IPS-20b (cell line): ENCODE data around the gene DIAPH1.
A peak's percentile ranks its signal among the peaks of the same experiment; 100 is the strongest.

ENCODE experiments used
- H3K27ac ChIP-seq: one replicate; pipeline ENCODE4 v1.5.1; 2013; ENCODE audit warnings: low read length
- H3K27me3 ChIP-seq: 2 replicates; pipeline ENCODE4 v1.6.1; 2013; ENCODE audit warnings: mild to moderate bottlenecking, low read length, inconsistent platforms; ENCODE audit not compliant: insufficient read depth
- H3K36me3 ChIP-seq: 2 replicates; pipeline ENCODE4 v1.6.1; 2013; ENCODE audit warnings: low read depth, mild to moderate bottlenecking, inconsistent platforms, low read length, moderate library complexity; ENCODE audit not compliant: insufficient read depth
- H3K4me1 ChIP-seq: 2 replicates; pipeline ENCODE4 v1.6.1; 2013; ENCODE audit warnings: mild to moderate bottlenecking, control low read depth, inconsistent platforms, low read length, moderate library complexity; ENCODE audit not compliant: insufficient read depth
- H3K4me3 ChIP-seq: 2 replicates; pipeline ENCODE4 v1.5.1; 2013; ENCODE audit warnings: mild to moderate bottlenecking, low read length, inconsistent platforms
- H3K9ac ChIP-seq: 2 replicates; pipeline ENCODE4 v1.6.1; 2013; ENCODE audit warnings: low read depth, mild to moderate bottlenecking, inconsistent platforms, low read length, moderate library complexity
- H3K9me3 ChIP-seq: 2 replicates; pipeline ENCODE4 v1.6.1; 2013; ENCODE audit warnings: mild to moderate bottlenecking, low read depth, low read length, inconsistent platforms; ENCODE audit not compliant: insufficient read depth

The DIAPH1 gene

GRCh38 chr5:141507387-141508091 is 111.3 kb downstream of the DIAPH1 start:
- Histone ChIP-seq H3K27me3 (no peaks in the 10 kb centered on the region), H3K4me1 (peaks cover 14% of the 10 kb centered on the region; the same call in 1 of the 2 replicates), H3K9ac (peak overlapping the region; percentile 49; the same call in 1 of the 2 replicates), H3K36me3 (peaks cover 13% of the 10 kb centered on the region; the same call in 1 of the 2 replicates), H3K9me3 (no peaks in the 10 kb centered on the region), H3K4me3 (no peak overlapping the region), H3K27ac (peak overlapping the region; percentile 17)

DNA sequence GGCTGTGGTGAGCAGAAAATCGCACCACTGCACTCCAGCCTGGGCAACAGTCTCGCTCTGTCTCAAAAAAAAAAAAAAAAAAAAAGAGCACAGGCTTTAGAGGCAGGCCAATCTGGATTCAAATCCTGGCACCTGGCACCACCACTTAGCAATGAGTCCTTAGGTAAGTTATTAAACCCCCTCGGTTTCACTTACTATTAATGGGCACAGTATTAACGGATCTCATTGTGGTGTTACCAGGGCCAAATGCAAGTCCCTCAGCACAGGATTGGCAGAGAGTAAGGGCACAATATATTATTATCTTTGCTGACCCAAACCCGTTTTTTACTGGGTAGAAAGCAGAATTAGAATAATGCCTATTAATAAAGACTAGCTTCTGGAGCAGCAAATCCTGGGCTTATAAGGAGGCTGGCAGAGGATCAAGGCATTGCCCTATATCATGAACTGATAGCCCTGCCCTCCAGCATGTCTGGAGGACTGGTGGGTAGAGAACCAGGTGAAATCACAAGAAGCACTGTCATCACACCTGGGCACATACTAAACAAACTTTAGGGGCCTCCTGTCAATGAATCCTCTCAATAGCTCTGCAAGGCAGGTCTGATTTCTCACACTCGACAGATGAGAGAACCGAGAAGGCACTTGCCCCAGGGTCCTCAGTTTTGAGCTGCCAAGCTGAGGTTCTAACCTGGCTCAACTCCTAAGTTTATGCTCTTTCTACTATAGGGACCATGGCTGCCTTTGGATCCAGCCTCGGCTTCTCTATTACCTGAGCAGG is 112.2 kb downstream of the DIAPH1 start:
- H3K9ac ChIP-seq, result no peak overlapping the region
- H3K27ac ChIP-seq, result no peak overlapping the region
- H3K4me3 ChIP-seq, result no peak overlapping the region
- H3K27me3 ChIP-seq, result no peaks in the 10 kb centered on the region
- no peaks in the 10 kb centered on the region for H3K9me3 ChIP-seq
- H3K4me1 ChIP-seq, result peaks cover 14% of the 10 kb centered on the region; the same call in 1 of the 2 replicates
- peaks cover 7% of the 10 kb centered on the region; the same call in 1 of the 2 replicates for H3K36me3 ChIP-seq

GRCh38 chr5:141504216-141504615 is 114.6 kb downstream of the DIAPH1 start:
- H3K9ac ChIP-seq, result no peak overlapping the region
- H3K27me3 ChIP-seq, result no peaks in the 10 kb centered on the region
- no peaks in the 10 kb centered on the region for H3K9me3 ChIP-seq
- no peak overlapping the region for H3K4me3 ChIP-seq
- H3K27ac ChIP-seq, result no peak overlapping the region
- H3K4me1 ChIP-seq, result peaks cover 11% of the 10 kb centered on the region; the same call in 1 of the 2 replicates
- no peaks in the 10 kb centered on the region for H3K36me3 ChIP-seq

DNA sequence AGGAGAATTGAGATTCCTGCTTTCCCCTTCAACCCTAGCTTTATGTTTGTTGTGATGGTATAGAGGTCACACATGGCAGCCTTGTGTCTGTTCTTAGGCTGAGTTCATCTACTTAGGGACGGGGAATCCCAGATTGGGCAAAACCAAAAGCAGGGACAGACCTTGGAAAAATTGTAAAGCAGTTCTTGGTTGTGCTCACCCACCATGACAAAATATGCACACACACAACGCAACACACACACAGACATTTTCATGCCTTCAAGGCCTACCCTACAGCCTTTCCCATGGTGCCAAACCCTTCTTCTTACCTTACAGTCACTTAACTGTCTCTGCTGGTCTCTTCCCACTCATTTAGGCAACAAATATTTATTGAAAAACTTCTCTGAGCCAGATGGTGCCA is 115.1 kb downstream of the DIAPH1 start:
- Histone ChIP-seq H3K4me3 (no peak overlapping the region), H3K27ac (no peak overlapping the region), H3K36me3 (no peaks in the 10 kb centered on the region), H3K4me1 (peaks cover 8% of the 10 kb centered on the region; the same call in 1 of the 2 replicates), H3K27me3 (no peaks in the 10 kb centered on the region), H3K9me3 (no peaks in the 10 kb centered on the region), H3K9ac (no peak overlapping the region)

DNA sequence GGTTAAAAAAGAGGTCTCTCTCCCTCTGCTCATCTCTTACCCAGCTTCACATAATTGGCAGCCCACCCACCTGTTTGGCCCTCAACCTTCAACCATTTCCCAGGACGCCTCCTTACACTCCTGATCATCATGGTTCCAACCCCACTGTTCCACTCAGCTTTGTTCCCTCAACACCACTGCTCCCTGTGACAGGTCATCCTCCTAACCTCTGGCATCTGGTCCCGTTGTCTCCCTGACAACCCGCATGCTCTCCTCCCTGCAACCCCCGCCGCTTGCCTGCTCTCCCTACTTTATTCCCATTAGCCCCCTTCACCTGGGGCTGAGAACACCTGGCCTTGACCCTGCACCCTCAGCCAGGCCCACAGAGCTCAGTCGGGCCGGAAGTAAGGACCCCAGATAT is 117.0 kb downstream of the DIAPH1 start:
- H3K9ac ChIP-seq, result no peak overlapping the region
- H3K4me3 ChIP-seq, result no peak overlapping the region
- H3K9me3 ChIP-seq, result no peaks in the 10 kb centered on the region
- H3K27ac ChIP-seq, result no peak overlapping the region
- no peaks in the 10 kb centered on the region for H3K27me3 ChIP-seq
- H3K4me1 ChIP-seq, result no peaks in the 10 kb centered on the region
- H3K36me3 ChIP-seq, result no peaks in the 10 kb centered on the region

DNA sequence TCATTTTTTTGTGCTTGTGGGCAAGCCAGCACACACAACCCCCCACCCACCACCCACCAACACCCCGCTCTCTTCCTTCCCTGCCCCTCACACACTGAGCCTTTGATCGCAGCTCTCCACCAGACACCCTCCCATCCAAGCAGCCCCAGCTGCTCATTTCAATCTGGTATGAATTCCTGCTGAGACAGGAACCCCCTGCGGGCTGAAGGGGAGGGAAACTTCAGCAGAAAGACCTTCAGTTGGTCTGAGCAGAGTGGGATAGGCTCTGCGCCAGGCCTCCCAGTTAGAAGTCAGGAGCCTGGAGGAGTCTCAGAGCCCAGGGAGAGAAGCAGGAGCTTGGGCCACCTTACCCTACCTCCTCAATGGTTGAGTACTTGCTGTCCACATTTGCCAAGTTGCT is 122.8 kb downstream of the DIAPH1 start:
- Histone ChIP-seq H3K36me3 (no peaks in the 10 kb centered on the region; the same call in 1 of the 2 replicates), H3K27ac (no peak overlapping the region), H3K9me3 (no peaks in the 10 kb centered on the region), H3K27me3 (no peaks in the 10 kb centered on the region), H3K4me1 (peaks cover 27% of the 10 kb centered on the region), H3K4me3 (peak overlapping the region; percentile 41), H3K9ac (peak overlapping the region; percentile 28; the same call in 1 of the 2 replicates)

DNA sequence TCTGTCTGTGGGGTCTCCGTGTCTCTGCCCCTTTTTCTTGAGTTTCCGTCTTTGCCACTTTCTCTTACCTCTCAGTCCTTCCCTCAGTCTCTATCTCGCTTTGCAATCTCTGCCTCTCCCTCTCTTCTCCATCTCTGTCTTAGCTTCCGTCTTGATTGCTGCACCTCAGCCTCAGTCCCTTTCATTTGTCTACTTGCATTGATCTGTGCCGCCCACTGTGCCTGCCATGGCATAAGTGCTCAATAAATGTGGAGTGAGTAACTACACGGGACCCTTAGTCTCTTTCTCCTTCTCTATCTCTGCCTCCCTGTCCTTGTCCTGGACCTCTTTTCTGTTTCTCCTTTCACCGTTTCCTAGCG is 123.4 kb downstream of the DIAPH1 start:
- Histone ChIP-seq H3K4me1 (peaks cover 27% of the 10 kb centered on the region), H3K27me3 (no peaks in the 10 kb centered on the region), H3K36me3 (no peaks in the 10 kb centered on the region; the same call in 1 of the 2 replicates), H3K27ac (no peak overlapping the region), H3K4me3 (peak overlapping the region; percentile 41), H3K9me3 (no peaks in the 10 kb centered on the region), H3K9ac (peak overlapping the region; percentile 28; the same call in 1 of the 2 replicates)

DNA sequence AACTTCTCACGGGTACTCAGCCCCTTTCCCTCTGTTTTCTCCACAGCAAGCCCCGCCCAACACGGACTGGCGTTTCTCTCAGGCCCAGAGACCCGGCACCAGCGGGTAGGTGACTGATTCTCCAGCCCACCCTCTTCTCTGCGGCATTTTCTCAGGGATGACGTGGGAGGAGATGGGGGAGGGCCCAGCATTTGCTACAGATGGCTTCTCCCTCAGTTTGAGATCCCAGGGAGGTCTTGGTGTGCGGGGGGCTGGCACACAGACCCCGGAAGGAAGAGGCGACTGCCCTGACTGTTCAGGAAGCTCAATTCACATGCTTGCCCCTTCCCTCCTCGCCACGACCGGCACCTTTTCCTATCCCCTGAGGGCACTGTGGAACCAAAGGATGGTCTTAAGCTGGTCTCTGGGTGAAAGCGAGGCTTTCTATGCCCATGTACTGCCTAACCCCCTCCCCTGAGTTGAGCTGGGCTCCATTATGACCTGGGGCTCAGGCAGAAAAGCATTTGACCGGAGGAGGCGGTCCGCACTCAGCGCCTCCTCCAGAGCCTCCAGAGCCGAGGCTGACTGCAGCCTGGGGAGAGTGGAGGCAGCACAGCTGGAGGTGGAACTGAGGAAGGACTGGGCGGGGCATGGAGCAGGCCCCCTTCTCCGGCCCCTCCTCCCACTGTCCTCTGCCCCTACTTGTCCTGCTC is 123.9 kb downstream of the DIAPH1 start:
- H3K27me3 ChIP-seq, result no peaks in the 10 kb centered on the region
- H3K27ac ChIP-seq, result peak overlapping the region; percentile 10
- no peaks in the 10 kb centered on the region; the same call in 1 of the 2 replicates for H3K36me3 ChIP-seq
- peaks cover 27% of the 10 kb centered on the region for H3K4me1 ChIP-seq
- H3K9me3 ChIP-seq, result no peaks in the 10 kb centered on the region
- H3K4me3 ChIP-seq, result peak overlapping the region; percentile 41
- peak overlapping the region; percentile 28; the same call in 1 of the 2 replicates for H3K9ac ChIP-seq

DNA sequence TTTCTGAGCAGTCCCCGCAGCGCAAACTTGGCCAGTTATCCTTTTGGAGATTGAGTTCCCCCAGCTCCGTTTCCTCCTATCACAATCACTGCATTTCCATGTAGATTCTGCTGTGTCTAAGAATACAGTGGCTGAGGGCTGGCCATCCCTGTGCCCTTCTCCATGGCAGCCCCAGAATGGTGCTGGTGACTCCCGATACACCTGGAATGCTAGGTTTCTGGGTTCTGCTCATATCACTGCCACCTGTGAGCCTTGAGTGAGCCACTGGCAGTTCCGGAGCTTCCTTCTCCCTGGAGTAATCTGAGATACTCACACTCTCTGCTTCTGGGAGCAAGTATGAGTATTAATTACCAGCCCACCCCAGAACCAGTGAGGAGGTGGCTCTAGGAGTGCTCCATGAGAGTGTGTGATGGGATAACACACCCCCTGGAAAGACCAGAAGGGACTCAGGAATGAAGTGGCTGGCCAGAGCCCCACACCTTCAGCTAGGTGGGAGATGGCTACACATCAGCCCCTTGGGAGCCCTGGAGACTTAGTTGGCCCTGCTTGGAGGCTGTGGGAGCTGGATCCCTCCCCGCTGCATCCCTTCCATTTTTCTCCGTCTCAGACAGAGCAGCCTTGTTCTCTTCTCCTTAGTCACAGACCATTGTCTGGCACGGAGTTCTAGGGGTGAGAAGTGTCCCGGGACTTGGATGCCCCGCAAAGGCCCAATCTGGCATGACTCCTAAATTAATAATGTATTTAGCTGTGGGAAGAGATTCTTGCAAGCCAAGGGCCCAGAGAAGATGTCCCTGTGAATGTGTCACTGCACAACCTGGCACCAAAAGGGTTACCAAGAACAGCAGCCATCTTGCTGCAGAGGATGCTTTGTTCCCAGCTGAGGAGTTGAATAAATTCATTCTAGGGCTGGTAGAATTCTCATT is 125.0 kb downstream of the DIAPH1 start:
- no peaks in the 10 kb centered on the region for H3K9me3 ChIP-seq
- H3K27me3 ChIP-seq, result no peaks in the 10 kb centered on the region
- peak overlapping the region; percentile 28; the same call in 1 of the 2 replicates for H3K9ac ChIP-seq
- no peaks in the 10 kb centered on the region; the same call in 1 of the 2 replicates for H3K36me3 ChIP-seq
- no peak overlapping the region; the same call in 1 of the 2 replicates for H3K4me3 ChIP-seq
- H3K4me1 ChIP-seq, result peaks cover 27% of the 10 kb centered on the region
- no peak overlapping the region for H3K27ac ChIP-seq

DNA sequence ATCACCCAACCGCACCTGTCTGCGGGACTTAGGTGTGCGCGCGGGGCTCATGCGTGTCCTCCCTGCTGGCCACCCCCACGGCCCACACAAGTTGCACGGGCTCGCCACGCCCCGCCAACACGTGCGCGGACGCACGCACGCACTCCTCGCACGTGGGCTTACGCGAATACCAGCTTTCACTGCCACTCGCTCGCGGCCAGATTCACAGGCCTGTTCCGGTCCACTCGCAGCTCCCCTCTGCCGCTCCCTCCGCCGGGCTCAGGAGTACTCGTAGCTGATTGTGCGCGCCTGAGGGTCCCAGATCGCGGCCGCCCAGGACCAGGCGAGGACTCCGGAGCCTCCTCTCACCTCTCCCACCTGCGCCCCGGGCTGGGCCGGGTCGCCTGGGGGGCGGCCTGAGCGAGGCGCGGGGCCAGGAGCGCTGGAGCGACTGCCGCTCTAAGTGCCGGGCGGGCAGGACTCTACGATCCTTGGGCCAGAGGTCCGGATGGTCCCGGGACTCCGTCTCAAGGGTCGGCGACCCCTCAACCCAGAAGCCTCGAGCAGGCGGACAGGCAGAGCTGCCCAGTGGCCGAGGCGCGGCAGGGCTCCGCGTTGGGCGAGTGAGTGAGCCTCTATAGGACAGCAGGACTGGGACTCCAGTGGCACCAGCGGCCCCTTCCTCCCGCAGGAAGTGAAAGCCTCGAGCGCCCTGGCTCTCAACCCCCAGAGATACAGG is 126.5 kb downstream of the DIAPH1 start:
- peaks cover 30% of the 10 kb centered on the region for H3K4me1 ChIP-seq
- no peak overlapping the region for H3K27ac ChIP-seq
- no peak overlapping the region for H3K9ac ChIP-seq
- H3K4me3 ChIP-seq, result no peak overlapping the region
- no peaks in the 10 kb centered on the region; the same call in 1 of the 2 replicates for H3K36me3 ChIP-seq
- H3K27me3 ChIP-seq, result no peaks in the 10 kb centered on the region
- no peaks in the 10 kb centered on the region for H3K9me3 ChIP-seq
